IPS-NIHi11 (cell line): ENCODE measurements around the gene FAM78B.

Experiments used
- DNase-seq: peaks from one replicate; pipeline ENCODE4 v3.0.0; 2012; ENCODE audit warnings: mixed read lengths, low spot score

Gene FAM78B

GRCh38 chr1:166119471-166119965 is 47.3 kb downstream of the FAM78B start:
- DNase-seq, result no peak

- DNase-seq, result no peak
Observed at GRCh38 chr1:166117776-166118175, 49.0 kb downstream of the FAM78B start.

GRCh38 chr1:166116026-166116425 is 50.8 kb downstream of the FAM78B start:
- DNase-seq, result no peak

- no peak for DNase-seq
Observed at GRCh38 chr1:166114419-166114818, 52.4 kb downstream of the FAM78B start.

- no peak for DNase-seq
Observed at GRCh38 chr1:166113630-166114029, 53.2 kb downstream of the FAM78B start.

GRCh38 chr1:166113031-166113430 is 53.8 kb downstream of the FAM78B start:
- no peak for DNase-seq

- DNase-seq, result no peak
Observed at GRCh38 chr1:166112425-166112824, 54.4 kb downstream of the FAM78B start.

- no peak for DNase-seq
Observed at GRCh38 chr1:166111430-166111829, 55.4 kb downstream of the FAM78B start.

GRCh38 chr1:166090244-166090643 is 76.6 kb downstream of the FAM78B start:
- DNase-seq, result no peak

- no peak for DNase-seq
Observed at GRCh38 chr1:166089804-166090203, 77.0 kb downstream of the FAM78B start.

GRCh38 chr1:166088572-166088955 is 78.2 kb downstream of the FAM78B start:
- no peak for DNase-seq

GRCh38 chr1:166087734-166088571 is 78.8 kb downstream of the FAM78B start:
- DNase-seq, result no peak

- no peak for DNase-seq
Observed at GRCh38 chr1:166086113-166086883, 80.5 kb downstream of the FAM78B start.

GRCh38 chr1:166084613-166085012 is 82.2 kb downstream of the FAM78B start:
- DNase-seq, result no peak

- DNase-seq, result no peak
Observed at GRCh38 chr1:166083887-166084286, 82.9 kb downstream of the FAM78B start.

- no peak for DNase-seq
Observed at GRCh38 chr1:166082601-166083000, 84.2 kb downstream of the FAM78B start.

- no peak for DNase-seq
Observed at GRCh38 chr1:166080967-166081870, 85.6 kb downstream of the FAM78B start.

GRCh38 chr1:166080277-166080966 is 86.4 kb downstream of the FAM78B start:
- DNase-seq, result no peak

- DNase-seq, result no peak
Observed at GRCh38 chr1:166079276-166079675, 87.5 kb downstream of the FAM78B start.

- DNase-seq, result no peak
Observed at GRCh38 chr1:166073489-166073888, 93.3 kb downstream of the FAM78B start.

GRCh38 chr1:166069390-166069789 is 97.4 kb downstream of the FAM78B start:
- peak; percentile 48 for DNase-seq
